Neural cell (in vitro differentiated cells): ENCODE data around the gene RAB44.

Source experiments
- EZH2 ChIP-seq: fragments of 200-600, 300-800 bp; shearing (Covaris generic), sonication (generic); IDR thresholded peaks from 2 replicates; pipeline ENCODE4 v1.6.1; 2014; ENCODE audit warnings: antibody characterized with exemption, low read length, borderline replicate concordance, mild to moderate bottlenecking; ENCODE audit not compliant: insufficient read depth, poor library complexity, severe bottlenecking
- POLR2AphosphoS5 ChIP-seq: IDR thresholded peaks from 2 replicates; pipeline ENCODE4 v1.6.1; 2012
- SMC3 ChIP-seq: fragments of 450-650 bp; conservative IDR thresholded peaks from 2 replicates; pipeline ENCODE4 v1.6.1; 2014; ENCODE audit warnings: antibody characterized with exemption, mild to moderate bottlenecking, moderate library complexity; ENCODE audit not compliant: poor library complexity
- TF ChIP-seq, protein P1 (sequence below): IDR thresholded peaks from 2 replicates; pipeline ENCODE4 v1.6.1; 2012; ENCODE audit warnings: borderline replicate concordance
- TF ChIP-seq, protein P2 (sequence below): fragments of 450-650 bp; IDR thresholded peaks from 2 replicates; pipeline ENCODE4 v1.5.1; 2014; ENCODE audit warnings: antibody characterized with exemption, mild to moderate bottlenecking, moderate library complexity; ENCODE audit not compliant: poor library complexity, severe bottlenecking

DNA sequence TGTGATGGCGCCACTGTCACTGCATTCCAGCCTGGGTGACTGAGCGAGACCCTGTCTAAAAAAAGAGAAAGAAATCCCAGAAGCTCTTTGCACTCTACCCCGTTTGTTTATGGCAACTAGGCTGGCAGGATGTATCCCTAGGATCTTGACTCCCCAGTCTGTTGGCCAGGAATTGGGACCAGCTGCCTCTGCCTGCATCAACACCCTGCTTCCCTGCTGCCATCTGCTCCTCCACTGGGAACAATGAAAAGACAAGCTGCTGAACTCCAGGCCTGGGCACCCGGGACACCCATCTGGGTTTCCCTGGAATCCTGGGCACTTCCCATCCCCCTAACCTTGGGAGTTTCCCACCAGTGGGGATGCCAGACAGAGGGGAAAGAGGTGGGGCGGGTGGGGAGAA, 76.7 kb downstream of the RAB44 start:
- TF ChIP-seq SMC3 (no peak), POLR2AphosphoS5 (no peak), EZH2 (no peak)
- TF ChIP-seq, protein P1, sequence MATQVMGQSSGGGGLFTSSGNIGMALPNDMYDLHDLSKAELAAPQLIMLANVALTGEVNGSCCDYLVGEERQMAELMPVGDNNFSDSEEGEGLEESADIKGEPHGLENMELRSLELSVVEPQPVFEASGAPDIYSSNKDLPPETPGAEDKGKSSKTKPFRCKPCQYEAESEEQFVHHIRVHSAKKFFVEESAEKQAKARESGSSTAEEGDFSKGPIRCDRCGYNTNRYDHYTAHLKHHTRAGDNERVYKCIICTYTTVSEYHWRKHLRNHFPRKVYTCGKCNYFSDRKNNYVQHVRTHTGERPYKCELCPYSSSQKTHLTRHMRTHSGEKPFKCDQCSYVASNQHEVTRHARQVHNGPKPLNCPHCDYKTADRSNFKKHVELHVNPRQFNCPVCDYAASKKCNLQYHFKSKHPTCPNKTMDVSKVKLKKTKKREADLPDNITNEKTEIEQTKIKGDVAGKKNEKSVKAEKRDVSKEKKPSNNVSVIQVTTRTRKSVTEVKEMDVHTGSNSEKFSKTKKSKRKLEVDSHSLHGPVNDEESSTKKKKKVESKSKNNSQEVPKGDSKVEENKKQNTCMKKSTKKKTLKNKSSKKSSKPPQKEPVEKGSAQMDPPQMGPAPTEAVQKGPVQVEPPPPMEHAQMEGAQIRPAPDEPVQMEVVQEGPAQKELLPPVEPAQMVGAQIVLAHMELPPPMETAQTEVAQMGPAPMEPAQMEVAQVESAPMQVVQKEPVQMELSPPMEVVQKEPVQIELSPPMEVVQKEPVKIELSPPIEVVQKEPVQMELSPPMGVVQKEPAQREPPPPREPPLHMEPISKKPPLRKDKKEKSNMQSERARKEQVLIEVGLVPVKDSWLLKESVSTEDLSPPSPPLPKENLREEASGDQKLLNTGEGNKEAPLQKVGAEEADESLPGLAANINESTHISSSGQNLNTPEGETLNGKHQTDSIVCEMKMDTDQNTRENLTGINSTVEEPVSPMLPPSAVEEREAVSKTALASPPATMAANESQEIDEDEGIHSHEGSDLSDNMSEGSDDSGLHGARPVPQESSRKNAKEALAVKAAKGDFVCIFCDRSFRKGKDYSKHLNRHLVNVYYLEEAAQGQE = no peak
- TF ChIP-seq, protein P2, sequence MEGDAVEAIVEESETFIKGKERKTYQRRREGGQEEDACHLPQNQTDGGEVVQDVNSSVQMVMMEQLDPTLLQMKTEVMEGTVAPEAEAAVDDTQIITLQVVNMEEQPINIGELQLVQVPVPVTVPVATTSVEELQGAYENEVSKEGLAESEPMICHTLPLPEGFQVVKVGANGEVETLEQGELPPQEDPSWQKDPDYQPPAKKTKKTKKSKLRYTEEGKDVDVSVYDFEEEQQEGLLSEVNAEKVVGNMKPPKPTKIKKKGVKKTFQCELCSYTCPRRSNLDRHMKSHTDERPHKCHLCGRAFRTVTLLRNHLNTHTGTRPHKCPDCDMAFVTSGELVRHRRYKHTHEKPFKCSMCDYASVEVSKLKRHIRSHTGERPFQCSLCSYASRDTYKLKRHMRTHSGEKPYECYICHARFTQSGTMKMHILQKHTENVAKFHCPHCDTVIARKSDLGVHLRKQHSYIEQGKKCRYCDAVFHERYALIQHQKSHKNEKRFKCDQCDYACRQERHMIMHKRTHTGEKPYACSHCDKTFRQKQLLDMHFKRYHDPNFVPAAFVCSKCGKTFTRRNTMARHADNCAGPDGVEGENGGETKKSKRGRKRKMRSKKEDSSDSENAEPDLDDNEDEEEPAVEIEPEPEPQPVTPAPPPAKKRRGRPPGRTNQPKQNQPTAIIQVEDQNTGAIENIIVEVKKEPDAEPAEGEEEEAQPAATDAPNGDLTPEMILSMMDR = no peak
